GM23338 (cell line): ENCODE results near the gene ANKS1B. TPM values are rescaled to one million over a fixed set of nuclear protein-coding genes. Genes with fewer than 3 reads are reported as not detected.

Experiments
- ATAC-seq: fragments of 200-7000 bp; cut with Tn5 transposase; 3 replicates; pipeline ENCODE4 v1.9.1; 2020
- DNase-seq: peaks from one replicate; pipeline ENCODE4 v3.0.0-alpha.2; 2015; ENCODE audit warnings: low spot score
- H2AFZ ChIP-seq: fragments of 200-600 bp; sonication (generic); 2 replicates; pipeline ENCODE4 v1.8.0; 2016; ENCODE audit warnings: antibody characterized with exemption, mild to moderate bottlenecking, moderate library complexity
- H3F3A ChIP-seq: fragments of 200-600 bp; sonication (generic); replicated peaks from 2 replicates; pipeline ENCODE4 v1.8.0; 2017; ENCODE audit warnings: antibody characterized with exemption, mixed run types, low read depth
- H3K27ac ChIP-seq: fragments of 200-600 bp; sonication (generic); 2 replicates; pipeline ENCODE4 v1.6.1; 2016; ENCODE audit warnings: low read depth
- H3K27me3 ChIP-seq: fragments of 200-600 bp; sonication (generic); 2 replicates; pipeline ENCODE4 v1.8.0; 2016; ENCODE audit warnings: mild to moderate bottlenecking, mixed run types, moderate library complexity; ENCODE audit not compliant: insufficient read depth
- H3K36me3 ChIP-seq: fragments of 200-600 bp; sonication (generic); 2 replicates; pipeline ENCODE4 v1.8.0; 2016; ENCODE audit warnings: mild to moderate bottlenecking; ENCODE audit not compliant: insufficient read depth
- H3K4me1 ChIP-seq: fragments of 200-600 bp; sonication (generic); 2 replicates; pipeline ENCODE4 v1.8.0; 2016; ENCODE audit warnings: mild to moderate bottlenecking, moderate library complexity; ENCODE audit not compliant: insufficient read depth
- H3K4me2 ChIP-seq: fragments of 200-600 bp; sonication (generic); 2 replicates; pipeline ENCODE4 v1.7.1; 2017; ENCODE audit warnings: mixed run types
- H3K4me3 ChIP-seq: fragments of 200-600 bp; sonication (generic); 2 replicates; pipeline ENCODE4 v1.6.1; 2016; ENCODE audit warnings: mixed run types
- H3K79me2 ChIP-seq: fragments of 200-600 bp; sonication (generic); replicated peaks from 2 replicates; pipeline ENCODE4 v1.8.0; 2017; ENCODE audit warnings: mild to moderate bottlenecking; ENCODE audit not compliant: insufficient read depth
- H3K9me2 ChIP-seq: fragments of 200-600 bp; sonication (generic); 2 replicates; pipeline ENCODE4 v1.8.0; 2017; ENCODE audit not compliant: insufficient read depth
- H4K20me1 ChIP-seq: fragments of 200-600 bp; sonication (generic); replicated peaks from 2 replicates; pipeline ENCODE4 v1.8.0; 2017; ENCODE audit warnings: mild to moderate bottlenecking; ENCODE audit not compliant: insufficient read depth
- H3K27ac Mint-ChIP-seq: 2 replicates; pipeline ENCODE4 v1.8.0; 2020; ENCODE audit warnings: inconsistent platforms, mild to moderate bottlenecking, moderate library complexity, mixed read lengths
- H3K27me3 Mint-ChIP-seq: 3 replicates; pipeline ENCODE4 v1.8.0; 2022; ENCODE audit warnings: low read depth, mild to moderate bottlenecking, moderate library complexity, mixed read lengths, inconsistent platforms; ENCODE audit not compliant: insufficient read depth, poor library complexity
- H3K36me3 Mint-ChIP-seq: 3 replicates; pipeline ENCODE4 v1.8.0; 2021; ENCODE audit warnings: low read depth, mild to moderate bottlenecking, inconsistent platforms, moderate library complexity, mixed read lengths
- H3K4me1 Mint-ChIP-seq: 3 replicates; pipeline ENCODE4 v1.8.0; 2020; ENCODE audit warnings: mild to moderate bottlenecking, inconsistent platforms, mixed read lengths
- H3K4me3 Mint-ChIP-seq: 3 replicates; pipeline ENCODE4 v1.8.0; 2021; ENCODE audit warnings: moderate library complexity, mild to moderate bottlenecking, inconsistent platforms, mixed read lengths
- H3K9me3 Mint-ChIP-seq: 3 replicates; pipeline ENCODE4 v1.8.0; 2020; ENCODE audit warnings: moderate library complexity, mild to moderate bottlenecking, inconsistent platforms, mixed read lengths
- CREB1 ChIP-seq: fragments of 250-450 bp; sonication (Bioruptor Pico); IDR thresholded peaks from 2 replicates; pipeline ENCODE4 v1.5.0; 2020; ENCODE audit warnings: low read depth, mild to moderate bottlenecking, moderate library complexity
- CTCF ChIP-seq, 2 experiments: fragments of 200-600 bp in 1 of 2; sonication (generic) in 1 of 2; conservative IDR thresholded peaks; 2 replicates each; pipeline versions ENCODE4 v1.5.1 to v1.6.1; 2016 to 2017; ENCODE audit warnings: antibody characterized with exemption in 2 of 2, low read depth in 2 of 2, mild to moderate bottlenecking in 2 of 2, moderate library complexity in 1 of 2
- ETS1 ChIP-seq: IDR thresholded peaks from 2 replicates; pipeline ENCODE4 v1.6.1; 2016; ENCODE audit warnings: antibody characterized with exemption
- EZH2 ChIP-seq: fragments of 200-600 bp; sonication (generic); IDR thresholded peaks from one replicate; pipeline ENCODE4 v1.8.0; 2017; ENCODE audit warnings: antibody characterized with exemption, mild to moderate bottlenecking, low read depth; ENCODE audit not compliant: unreplicated experiment
- EZH2phosphoT487 ChIP-seq: fragments of 200-600 bp; sonication (generic); IDR thresholded peaks from one replicate; pipeline ENCODE4 v1.8.1; 2018; ENCODE audit warnings: antibody characterized with exemption; ENCODE audit not compliant: unreplicated experiment
- JUNB ChIP-seq: IDR thresholded peaks from one replicate; pipeline ENCODE4 v1.6.1; 2016; ENCODE audit warnings: antibody characterized with exemption; ENCODE audit not compliant: unreplicated experiment
- NANOG ChIP-seq: IDR thresholded peaks from 2 replicates; pipeline ENCODE4 v1.6.1; 2016; ENCODE audit warnings: antibody characterized with exemption, borderline replicate concordance
- POLR2AphosphoS5 ChIP-seq: IDR thresholded peaks from 2 replicates; pipeline ENCODE4 v1.6.1; 2016; ENCODE audit warnings: antibody characterized with exemption, low read depth
- REST ChIP-seq: IDR thresholded peaks from one replicate; pipeline ENCODE4 v1.6.1; 2018; ENCODE audit warnings: antibody characterized with exemption; ENCODE audit not compliant: unreplicated experiment
- STAT1 ChIP-seq: IDR thresholded peaks from one replicate; pipeline ENCODE4 v1.6.1; 2016; ENCODE audit warnings: antibody characterized with exemption; ENCODE audit not compliant: unreplicated experiment
- ZNF114 ChIP-seq: fragments of 250-450 bp; sonication (Bioruptor Pico); IDR thresholded peaks from 2 replicates; pipeline ENCODE4 v1.5.0; 2020; ENCODE audit warnings: mild to moderate bottlenecking, moderate library complexity
- ZNF331 ChIP-seq: fragments of 250-450 bp; sonication (Bioruptor Pico); IDR thresholded peaks from 2 replicates; pipeline ENCODE4 v1.5.0; 2020; ENCODE audit warnings: low read depth, mild to moderate bottlenecking, moderate library complexity
- ZNF462 ChIP-seq: fragments of 250-450 bp; sonication (Bioruptor Pico); IDR thresholded peaks from 2 replicates; pipeline ENCODE4 v1.5.0; 2020; ENCODE audit warnings: mild to moderate bottlenecking, moderate library complexity
- polyA plus RNA-seq: library from polyadenylated mRNA; unstranded; fragments of >200 nt; fragmentation: Nextera tagmentation; extraction: Ambion mirVana; gene quantifications from 2 replicates; pipeline ENCODE4 v1.2.1, GENCODE V29; 2016
- total RNA-seq: library from RNA; depleted of rRNA; stranded (reverse); fragments of >200 nt; shearing (Covaris generic); gene quantifications from 2 replicates; pipeline ENCODE4 v1.2.3, GENCODE V29; 2014

The ANKS1B gene
- total and polyA plus RNA-seq, 2 experiments from 2014 or later = 4.3 to 5.8 TPM

GRCh38 chr12:98945864-98946263 is 1038.9 kb downstream of the ANKS1B start:
- Histone ChIP-seq H3K4me2 (no peak overlapping the region), H3K4me3 (no peak overlapping the region), H4K20me1 (no peaks in the 10 kb centered on the region), H3K79me2 (no peaks in the 10 kb centered on the region), H2AFZ (no peak overlapping the region), H3K36me3 (no peaks in the 10 kb centered on the region), H3F3A (no peaks in the 10 kb centered on the region), H3K4me1 (peaks cover 6% of the 10 kb centered on the region; the same call in 1 of the 2 replicates), H3K9me2 (peaks cover 4% of the 10 kb centered on the region; the same call in 1 of the 2 replicates), H3K27ac (no peak overlapping the region), H3K27me3 (no peaks in the 10 kb centered on the region)
- no peak overlapping the region for H3K4me3 Mint-ChIP-seq
- DNase-seq = no peak
- peaks cover 7% of the 10 kb centered on the region for H3K4me1 Mint-ChIP-seq
- H3K27me3 Mint-ChIP-seq = peaks cover 1% of the 10 kb centered on the region
- no peaks in the 10 kb centered on the region; the same call in 2 of the 3 replicates for H3K9me3 Mint-ChIP-seq
- H3K36me3 Mint-ChIP-seq = no peaks in the 10 kb centered on the region
- TF ChIP-seq CREB1 (CRISPR knock-in tag) (no peak), POLR2AphosphoS5 (no peak), NANOG (no peak), ZNF331 (CRISPR knock-in tag) (no peak), EZH2phosphoT487 (no peak), STAT1 (no peak), ZNF114 (CRISPR knock-in tag) (no peak), ZNF462 (CRISPR knock-in tag) (no peak), REST (no peak), EZH2 (no peak), JUNB (no peak), ETS1 (no peak), CTCF (conservative IDR thresholded peaks at IDR 0.05; ENCODE audit: low read depth in 2 of 2) (no peak)
- no peak overlapping the region for H3K27ac Mint-ChIP-seq
- no peak for ATAC-seq
